ENCODE data around the gene ARL5A. TPM values are rescaled to one million over a fixed set of nuclear protein-coding genes. Genes with fewer than 3 reads are reported as not detected.

ARL5A gene
- total RNA-seq, 1 donor from 2014 or later = 56.0 TPM

GRCh38 chr2:151774506-151774905, 53.7 kb downstream of the ARL5A start:
- Mint-ChIP-seq H3K27ac (no peak overlapping the region), H3K4me1 (ENCODE audit: unreplicated experiment) (no peaks in the 10 kb centered on the region), H3K27me3 (no peaks in the 10 kb centered on the region), H3K36me3 (peaks cover 34% of the 10 kb centered on the region), H3K4me3 (no peak overlapping the region), H3K9me3 (no peaks in the 10 kb centered on the region)
- DNase-seq (ENCODE audit: extremely low spot score, unreplicated experiment) = no peak
- TF ChIP-seq CTCF (conservative IDR thresholded peaks at IDR 0.05) = no peak

- DNase-seq (ENCODE audit: extremely low spot score, unreplicated experiment) = no peak
- Mint-ChIP-seq H3K27me3 (no peaks in the 10 kb centered on the region), H3K4me1 (ENCODE audit: unreplicated experiment) (no peaks in the 10 kb centered on the region), H3K36me3 (peaks cover 18% of the 10 kb centered on the region), H3K4me3 (no peak overlapping the region), H3K27ac (no peak overlapping the region), H3K9me3 (no peaks in the 10 kb centered on the region)
- no peak for TF ChIP-seq CTCF (conservative IDR thresholded peaks at IDR 0.05)
Observed at GRCh38 chr2:151771599-151772358, 56.4 kb downstream of the ARL5A start.

- TF ChIP-seq CTCF (conservative IDR thresholded peaks at IDR 0.05) = no peak
- Mint-ChIP-seq H3K27ac (no peak overlapping the region), H3K36me3 (peaks cover 10% of the 10 kb centered on the region), H3K9me3 (no peaks in the 10 kb centered on the region), H3K4me3 (no peak overlapping the region), H3K27me3 (no peaks in the 10 kb centered on the region), H3K4me1 (ENCODE audit: unreplicated experiment) (peaks cover 6% of the 10 kb centered on the region)
- DNase-seq (ENCODE audit: extremely low spot score, unreplicated experiment) = no peak
Observed at GRCh38 chr2:151770995-151771394, 57.2 kb downstream of the ARL5A start.

- Mint-ChIP-seq H3K36me3 (peaks cover 11% of the 10 kb centered on the region), H3K4me3 (no peak overlapping the region), H3K4me1 (ENCODE audit: unreplicated experiment) (peaks cover 15% of the 10 kb centered on the region), H3K9me3 (no peaks in the 10 kb centered on the region), H3K27ac (no peak overlapping the region), H3K27me3 (no peaks in the 10 kb centered on the region)
- no peak for TF ChIP-seq CTCF (conservative IDR thresholded peaks at IDR 0.05)
- DNase-seq (ENCODE audit: extremely low spot score, unreplicated experiment) = no peak
Observed at GRCh38 chr2:151769606-151770005, 58.6 kb downstream of the ARL5A start.

- no peak for TF ChIP-seq CTCF (conservative IDR thresholded peaks at IDR 0.05)
- peaks cover 12% of the 10 kb centered on the region for H3K36me3 Mint-ChIP-seq
- H3K4me3 Mint-ChIP-seq = no peak overlapping the region
- no peak for DNase-seq (ENCODE audit: extremely low spot score, unreplicated experiment)
- H3K9me3 Mint-ChIP-seq = no peaks in the 10 kb centered on the region
- no peaks in the 10 kb centered on the region for H3K27me3 Mint-ChIP-seq
- no peak overlapping the region for H3K27ac Mint-ChIP-seq
- H3K4me1 Mint-ChIP-seq (ENCODE audit: unreplicated experiment) = peaks cover 15% of the 10 kb centered on the region
Observed at GRCh38 chr2:151767536-151767935, 60.7 kb downstream of the ARL5A start.
